Naive thymus-derived CD8-positive, alpha-beta T cell (primary cell): Measurements from ENCODE around the gene STIL. TPM values are rescaled to one million over a fixed set of nuclear protein-coding genes. Genes with fewer than 3 reads are reported as not detected.

Source experiments
- ATAC-seq, 2 donors: fragments of 150-1000 bp; cut with Tn5 transposase in 1 of 2; sonication (Bioruptor Pico), chemical (Tn5 transposase) in 1 of 2; 1 replicate in 1 of 2; 2 replicates in 1 of 2; pipeline ENCODE4 v1.10.0; 2021; ENCODE audit warnings: mild to moderate bottlenecking in 2 of 2, moderate library complexity in 2 of 2
- POLR2A ChIA-PET: fragments of 350-600 bp; sonication (Branson Sonifier 250); formaldehyde crosslinking; loops from one replicate; lab custom pipeline; 2021; ENCODE audit warnings: antibody characterized with exemption; lab: Charles Lee
- DNase-seq, 10 donors: peaks; one replicate each; pipeline versions ENCODE4 v3.0.0 to v3.0.0-alpha.2; 2020 to 2022
- H3K27ac Mint-ChIP-seq, 10 donors: one replicate each; pipeline ENCODE4 v1.8.0; 2020 to 2022; ENCODE audit warnings: mild to moderate bottlenecking in 10 of 10, mixed read lengths in 10 of 10, moderate library complexity in 4 of 10, inconsistent platforms in 1 of 10
- H3K27me3 Mint-ChIP-seq, 5 donors: one replicate each; pipeline ENCODE4 v1.8.0; 2021 to 2022; ENCODE audit warnings: mixed read lengths in 5 of 5
- H3K36me3 Mint-ChIP-seq, 3 donors: one replicate each; pipeline ENCODE4 v1.8.0; 2020 to 2022; ENCODE audit warnings: mixed read lengths in 3 of 3, mild to moderate bottlenecking in 2 of 3, inconsistent platforms in 1 of 3
- H3K4me1 Mint-ChIP-seq, 4 donors: one replicate each; pipeline ENCODE4 v1.8.0; 2021 to 2022; ENCODE audit warnings: mixed read lengths in 4 of 4
- H3K4me3 Mint-ChIP-seq, 10 donors: one replicate each; pipeline ENCODE4 v1.8.0; 2020 to 2022; ENCODE audit warnings: mild to moderate bottlenecking in 10 of 10, mixed read lengths in 10 of 10, moderate library complexity in 6 of 10, inconsistent platforms in 1 of 10
- H3K9me3 Mint-ChIP-seq, 9 donors: one replicate each; pipeline ENCODE4 v1.8.0; 2020 to 2022; ENCODE audit warnings: mixed read lengths in 9 of 9, mild to moderate bottlenecking in 3 of 9, inconsistent platforms in 1 of 9, moderate library complexity in 1 of 9
- polyA plus RNA-seq, 3 donors: library from polyadenylated mRNA; unstranded; fragments of 300-500 nt; fragmentation: Illumina TruSeq; gene quantifications; one replicate each; pipeline ENCODE4 v1.2.3, GENCODE V29; 2021
- total RNA-seq, 8 experiments: library from RNA in 2 of 8; stranded (reverse) in 2 of 8; gene quantifications; one replicate each; pipeline ENCODE4 v1.2.3 and lab custom pipeline; 2021 to 2026

STIL gene
- total and polyA plus RNA-seq, 5 experiments from 2014 or later, result 0.59 to 1.3 (median 0.85) TPM

- H3K36me3 Mint-ChIP-seq, result peaks cover 0 to 2% (median 0%) of the 10 kb centered on the region in 3 donors
- peaks cover 2 to 9% (median 6%) of the 10 kb centered on the region in 4 donors for H3K4me1 Mint-ChIP-seq
- POLR2A ChIA-PET, result interaction anchor here (1.4 kb wide), 1 partner anchor 9 kb away, joined by 3 read pairs; no protein-coding TSS in a partner anchor
Measured at GRCh38 chr1:47223921-47224675, 89.8 kb downstream of the STIL start.

GRCh38 chr1:47223174-47223920, 90.6 kb downstream of the STIL start:
- peaks cover 0 to 2% (median 0%) of the 10 kb centered on the region in 3 donors for H3K36me3 Mint-ChIP-seq
- H3K9me3 Mint-ChIP-seq, result peaks cover 0 to 2% (median 0%) of the 10 kb centered on the region in 9 donors
- no peak overlapping the region for H3K27ac Mint-ChIP-seq
- H3K27me3 Mint-ChIP-seq, result peaks cover 19 to 43% (median 33%) of the 10 kb centered on the region in 5 donors
- H3K4me1 Mint-ChIP-seq, result peaks cover 2 to 9% (median 6%) of the 10 kb centered on the region in 4 donors
- no peak for ATAC-seq
- no peak for DNase-seq
- POLR2A ChIA-PET, result interaction anchor here (1.4 kb wide), 1 partner anchor 9 kb away, joined by 3 read pairs; no protein-coding TSS in a partner anchor
- H3K4me3 Mint-ChIP-seq, result no peak overlapping the region

More at GRCh38 chr1:47223921-47224675, 89.8 kb downstream of the STIL start:
- ATAC-seq (no peak), DNase-seq (no peak)
- Mint-ChIP-seq H3K4me3 (no peak overlapping the region), H3K27me3 (peaks cover 19 to 50% (median 36%) of the 10 kb centered on the region in 5 donors), H3K9me3 (peaks cover 0 to 2% (median 0%) of the 10 kb centered on the region in 9 donors), H3K27ac (no peak overlapping the region)

DNA sequence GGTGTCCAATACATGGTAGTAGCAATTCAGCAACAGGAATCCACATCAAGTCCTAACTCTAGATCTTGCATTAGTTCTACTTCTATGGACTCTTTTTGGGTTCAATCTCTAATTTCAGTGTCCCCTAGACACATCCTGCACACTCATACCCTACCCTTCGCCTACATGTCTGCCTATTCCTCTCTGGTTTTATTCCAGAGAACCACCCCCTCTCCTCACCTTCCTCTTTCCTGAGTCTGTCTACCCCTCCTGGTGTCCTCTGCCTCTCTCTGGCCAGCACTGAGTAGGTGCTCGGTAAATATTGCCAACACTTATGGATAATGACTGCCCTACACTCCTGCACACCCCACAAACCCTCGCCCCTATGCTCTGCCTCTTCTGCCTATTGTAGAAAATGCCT, 91.5 kb downstream of the STIL start:
- no peak for DNase-seq

GRCh38 chr1:47219590-47220220, 94.2 kb downstream of the STIL start:
- no peak overlapping the region for H3K4me3 Mint-ChIP-seq
- H3K36me3 Mint-ChIP-seq, result no peaks in the 10 kb centered on the region
- H3K27ac Mint-ChIP-seq, result no peak overlapping the region
- H3K4me1 Mint-ChIP-seq, result no peaks in the 10 kb centered on the region
- DNase-seq (no peak), ATAC-seq (no peak)
- POLR2A ChIA-PET, result no interaction called here
- H3K9me3 Mint-ChIP-seq, result peaks cover 0 to 2% (median 0%) of the 10 kb centered on the region in 9 donors
- peaks cover 3 to 19% (median 16%) of the 10 kb centered on the region in 5 donors for H3K27me3 Mint-ChIP-seq

More for the DNA sequence above, 91.5 kb downstream of the STIL start:
- peaks cover 0 to 2% (median 0%) of the 10 kb centered on the region in 9 donors for H3K9me3 Mint-ChIP-seq
- no peaks in the 10 kb centered on the region for H3K36me3 Mint-ChIP-seq
- H3K4me1 Mint-ChIP-seq, result peaks cover 2 to 6% (median 5%) of the 10 kb centered on the region in 4 donors
- ATAC-seq, result no peak
- H3K4me3 Mint-ChIP-seq, result no peak overlapping the region
- POLR2A ChIA-PET, result interaction anchor here (1.0 kb wide), 1 partner anchor 8 kb away, joined by 3 read pairs; no protein-coding TSS in a partner anchor
- no peak overlapping the region for H3K27ac Mint-ChIP-seq
- peaks cover 18 to 34% (median 26%) of the 10 kb centered on the region in 5 donors for H3K27me3 Mint-ChIP-seq

DNA sequence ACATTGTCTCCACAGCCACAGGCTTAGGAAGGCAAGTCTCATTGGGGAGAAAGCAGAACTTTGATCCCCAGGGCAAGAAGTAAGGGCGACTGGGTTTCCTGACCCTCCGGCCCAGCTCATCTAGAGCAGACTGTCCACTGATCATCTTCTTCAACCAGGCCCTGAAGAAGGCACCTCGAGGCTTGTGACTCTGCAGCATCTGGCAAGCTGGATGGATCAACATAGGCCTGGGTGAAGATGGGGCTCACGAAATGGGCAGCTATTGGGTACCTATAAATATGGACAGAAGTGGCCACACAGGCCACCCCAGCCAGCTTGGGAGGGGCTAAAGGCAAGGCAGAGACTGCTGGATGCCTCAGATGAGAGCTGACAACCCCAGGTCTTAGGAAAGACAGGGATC, 94.9 kb downstream of the STIL start:
- Mint-ChIP-seq H3K4me1 (no peaks in the 10 kb centered on the region), H3K27me3 (peaks cover 3 to 19% (median 16%) of the 10 kb centered on the region in 5 donors), H3K27ac (no peak overlapping the region), H3K9me3 (peaks cover 0 to 2% (median 0%) of the 10 kb centered on the region in 9 donors), H3K36me3 (no peaks in the 10 kb centered on the region), H3K4me3 (no peak overlapping the region)
- ATAC-seq (no peak), DNase-seq (no peak)
- POLR2A ChIA-PET, result no interaction called here

DNA sequence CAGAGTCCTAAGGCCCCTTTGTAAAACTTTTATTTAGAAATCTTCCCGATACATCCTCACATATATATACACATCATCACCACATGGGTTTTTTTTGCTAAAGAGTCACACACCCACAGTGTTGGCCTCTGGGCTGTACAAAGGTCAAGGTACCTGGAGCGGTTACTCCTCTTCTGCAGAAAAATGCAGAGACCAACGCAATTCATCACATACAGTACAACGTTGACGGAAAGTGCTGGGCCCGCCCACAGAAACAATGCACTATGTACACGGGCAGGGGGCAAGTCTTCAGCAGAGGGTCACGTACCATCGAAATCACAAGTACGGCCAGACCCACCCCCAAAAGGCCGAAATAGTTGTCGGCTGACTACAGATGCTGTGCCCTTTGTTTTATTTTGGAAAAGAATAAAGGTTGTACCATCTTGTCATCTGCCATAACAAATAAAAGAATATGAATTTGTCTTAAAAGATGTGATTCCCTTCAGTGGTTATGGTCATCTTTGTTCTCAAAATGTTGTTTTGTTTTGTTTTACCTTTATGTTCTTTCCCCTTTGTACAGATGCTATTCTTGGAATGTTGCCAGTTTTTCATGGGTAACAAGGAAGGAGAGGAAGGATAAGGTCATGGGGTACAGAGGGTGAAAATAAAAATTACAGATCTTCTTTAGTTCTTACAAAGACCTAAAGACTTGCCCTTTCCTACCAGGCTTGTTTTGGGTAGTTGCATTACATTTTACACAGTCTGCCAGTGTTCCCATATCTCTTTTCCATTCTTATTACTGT, 97.5 kb downstream of the STIL start:
- no peak for ATAC-seq
- POLR2A ChIA-PET, result no interaction called here
- Mint-ChIP-seq H3K36me3 (no peaks in the 10 kb centered on the region), H3K4me1 (no peaks in the 10 kb centered on the region), H3K9me3 (peaks cover 0 to 2% (median 0%) of the 10 kb centered on the region in 9 donors), H3K4me3 (no peak overlapping the region), H3K27me3 (peaks cover 3 to 15% (median 11%) of the 10 kb centered on the region in 5 donors), H3K27ac (no peak overlapping the region)
- no peak for DNase-seq

- peaks cover 3 to 11% (median 7%) of the 10 kb centered on the region in 5 donors for H3K27me3 Mint-ChIP-seq
- no peaks in the 10 kb centered on the region for H3K36me3 Mint-ChIP-seq
- DNase-seq (no peak), ATAC-seq (no peak)
- H3K4me1 Mint-ChIP-seq, result no peaks in the 10 kb centered on the region
- POLR2A ChIA-PET, result no interaction called here
- no peaks in the 10 kb centered on the region for H3K9me3 Mint-ChIP-seq
- no peak overlapping the region for H3K27ac Mint-ChIP-seq
- no peak overlapping the region for H3K4me3 Mint-ChIP-seq
Measured at GRCh38 chr1:47215713-47216112, 98.2 kb downstream of the STIL start.

GRCh38 chr1:47214549-47214948, 99.4 kb downstream of the STIL start:
- peaks cover 4 to 9% (median 8%) of the 10 kb centered on the region in 5 donors for H3K27me3 Mint-ChIP-seq
- POLR2A ChIA-PET, result interaction anchor here (0.8 kb wide), 1 partner anchor 10 kb away, joined by 3 read pairs; no protein-coding TSS in a partner anchor
- H3K4me3 Mint-ChIP-seq, result no peak overlapping the region
- DNase-seq, result no peak
- H3K27ac Mint-ChIP-seq, result no peak overlapping the region
- no peaks in the 10 kb centered on the region for H3K4me1 Mint-ChIP-seq
- no peaks in the 10 kb centered on the region for H3K9me3 Mint-ChIP-seq
- H3K36me3 Mint-ChIP-seq, result no peaks in the 10 kb centered on the region
- no peak for ATAC-seq

- H3K4me3 Mint-ChIP-seq, result no peak overlapping the region
- H3K4me1 Mint-ChIP-seq, result no peaks in the 10 kb centered on the region
- no peaks in the 10 kb centered on the region for H3K36me3 Mint-ChIP-seq
- H3K27ac Mint-ChIP-seq, result no peak overlapping the region
- POLR2A ChIA-PET, result no interaction called here
- no peak for ATAC-seq
- no peaks in the 10 kb centered on the region for H3K9me3 Mint-ChIP-seq
- DNase-seq, result no peak
- peaks cover 4 to 17% (median 14%) of the 10 kb centered on the region in 5 donors for H3K27me3 Mint-ChIP-seq
Measured at GRCh38 chr1:47213230-47213963, 100.5 kb downstream of the STIL start.

GRCh38 chr1:47212636-47213229, 101.2 kb downstream of the STIL start:
- ATAC-seq, result no peak
- Mint-ChIP-seq H3K4me3 (no peak overlapping the region), H3K27me3 (peaks cover 4 to 18% (median 17%) of the 10 kb centered on the region in 5 donors), H3K4me1 (no peaks in the 10 kb centered on the region), H3K36me3 (no peaks in the 10 kb centered on the region), H3K9me3 (no peaks in the 10 kb centered on the region), H3K27ac (no peak overlapping the region)
- POLR2A ChIA-PET, result no interaction called here
- no peak for DNase-seq

- no peak for DNase-seq
- ATAC-seq, result no peak
- POLR2A ChIA-PET, result no interaction called here
- Mint-ChIP-seq H3K9me3 (no peaks in the 10 kb centered on the region), H3K36me3 (no peaks in the 10 kb centered on the region), H3K27ac (no peak overlapping the region), H3K4me1 (no peaks in the 10 kb centered on the region), H3K27me3 (peaks cover 4 to 18% (median 17%) of the 10 kb centered on the region in 5 donors), H3K4me3 (no peak overlapping the region)
Measured at GRCh38 chr1:47211796-47212269, 102.1 kb downstream of the STIL start.
